Measurements from ENCODE around the gene SNX32. TPM values are rescaled to one million over a fixed set of nuclear protein-coding genes. Genes with fewer than 3 reads are reported as not detected.
A peak's percentile ranks its signal among the peaks of the same experiment; 100 is the strongest.
"Not testable (repeated sequence)": the region's sequence is repeated elsewhere in the genome, so short reads cannot be mapped to it uniquely, and the experiment has no call there.

The SNX32 gene
- total RNA-seq, 4 donors from 2014 or later = 0.21 to 0.99 (median 0.67) TPM

GRCh38 chr11:65887723-65888162 is 54.0 kb downstream of the SNX32 start:
- WGBS, 2 donors = 5 to 7% methylated on average over 11 to 15 of the region's 23 CpGs
- intact Hi-C loops (cut with DNase I; ENCODE audit: low total_unique reads) = no loop called here
- peak in 1 of 2 donors; percentile 86 for DNase-seq (ENCODE audit: low spot score in 2 of 2)
- peak overlapping the region; percentile 61 for H3K4me3 ChIP-seq (ENCODE audit: low read depth, poor library complexity, severe bottlenecking)
- no peak for TF ChIP-seq CTCF (IDR thresholded peaks at IDR 0.05)
- no peak for TF ChIP-seq POLR2A (IDR thresholded peaks at IDR 0.05)

GRCh38 chr11:65888163-65888814 is 54.5 kb downstream of the SNX32 start, which contains the start of gene FIBP:
Gene FIBP, minus strand, starts transcription at chr11:65888471. Its CDS starts 53 bp downstream, at chr11:65888418.
- WGBS, 2 donors = 1 to 2% methylated on average over 15 to 44 of the region's 57 CpGs
- intact Hi-C loops (cut with DNase I; ENCODE audit: low total_unique reads) = no loop called here
- peak in 2 of 3 donors; percentile 24 to 71 for TF ChIP-seq CTCF (IDR thresholded peaks at IDR 0.05)
- no peak for TF ChIP-seq POLR2A (IDR thresholded peaks at IDR 0.05)

GRCh38 chr11:65890324-65891218 is 56.8 kb downstream of the SNX32 start, which contains the start of gene CCDC85B:
Gene CCDC85B, plus strand, starts transcription at chr11:65890673. Its CDS starts 111 bp downstream, at chr11:65890784.
- TF ChIP-seq CTCF (IDR thresholded peaks at IDR 0.05) (no peak), POLR2A (IDR thresholded peaks at IDR 0.05) (peak in 1 of 2 donors; percentile 54)
- WGBS, 2 donors = 0% methylated on average over 5 to 61 of the region's 94 CpGs
- H3K4me3 ChIP-seq (ENCODE audit: low read depth, poor library complexity, severe bottlenecking) = peak within 1 kb of the TSS; percentile 58
- DNase-seq (ENCODE audit: low spot score in 2 of 2) = peak; percentile 99 to 100
- intact Hi-C loops (cut with DNase I; ENCODE audit: low total_unique reads) = no loop called here

More at GRCh38 chr11:65888163-65888814, 54.5 kb downstream of the SNX32 start, which contains the start of gene FIBP:
- DNase-seq (ENCODE audit: low spot score in 2 of 2) = peak; percentile 95 to 100
- peak within 1 kb of the TSS; percentile 61 for H3K4me3 ChIP-seq (ENCODE audit: low read depth, poor library complexity, severe bottlenecking)

GRCh38 chr11:65891219-65892136 is 57.7 kb downstream of the SNX32 start:
- 18 to 20% methylated on average over 29 to 34 of the region's 57 CpGs for WGBS, 2 donors
- TF ChIP-seq POLR2A (IDR thresholded peaks at IDR 0.05) (no peak), CTCF (IDR thresholded peaks at IDR 0.05) (no peak)
- peak overlapping the region; percentile 58 for H3K4me3 ChIP-seq (ENCODE audit: low read depth, poor library complexity, severe bottlenecking)
- peak in 1 of 2 donors; percentile 91 for DNase-seq (ENCODE audit: low spot score in 2 of 2)
- intact Hi-C loops (cut with DNase I; ENCODE audit: low total_unique reads) = no loop called here

- H3K4me3 ChIP-seq (ENCODE audit: low read depth, poor library complexity, severe bottlenecking); intact Hi-C loops (cut with DNase I; ENCODE audit: low total_unique reads); DNase-seq (ENCODE audit: low spot score in 2 of 2): not testable (repeated sequence)
- 64 to 66% methylated on average over 4 to 5 of the region's 5 CpGs for WGBS, 2 donors
Measured at GRCh38 chr11:65892137-65892540, 58.4 kb downstream of the SNX32 start.

Data from lower leg skin (tissue), 4 donors.